Motor neuron (in vitro differentiated cells): ENCODE data around the gene DHRS3. TPM values are rescaled to one million over a fixed set of nuclear protein-coding genes. Genes with fewer than 3 reads are reported as not detected.
"Not testable (repeated sequence)": the region's sequence is repeated elsewhere in the genome, so short reads cannot be mapped to it uniquely, and the experiment has no call there.

ENCODE experiments used
- ATAC-seq, 8 experiments: fragments of 200-7000 bp; cut with Tn5 transposase; replicated peaks in 6 of 8; 2 replicates each; pipeline ENCODE4 v1.8.0; 2021; ENCODE audit warnings: mild to moderate bottlenecking in 8 of 8, moderate library complexity in 8 of 8
- H3K27ac ChIP-seq, 2 donors: fragments of 250-450 bp; sonication (Bioruptor Pico); 2 replicates each; pipeline ENCODE4 v1.9.0; 2021; ENCODE audit warnings: antibody characterized with exemption in 2 of 2, mild to moderate bottlenecking in 2 of 2, moderate library complexity in 1 of 2
- H3K4me1 ChIP-seq, 2 donors: fragments of 250-450 bp; sonication (Bioruptor Pico); replicated peaks in 1 of 2; 2 replicates each; pipeline ENCODE4 v1.6.1; 2021; ENCODE audit warnings: antibody characterized with exemption in 2 of 2, mild to moderate bottlenecking in 2 of 2, moderate library complexity in 1 of 2
- H3K4me3 ChIP-seq, 5 donors: fragments of 250-450 bp; sonication (Bioruptor Pico); 2 replicates each; pipeline ENCODE4 v1.9.0; 2021; ENCODE audit warnings: antibody characterized with exemption in 5 of 5, mild to moderate bottlenecking in 5 of 5, moderate library complexity in 4 of 5
- WGBS, 10 experiments: fragments of 450-650 bp; shearing (Covaris generic); methylation state at CpG; one replicate each; pipeline ENCODE4 v1.0.0; 2022; 5-methylcytosine and 5-hydroxymethylcytosine counted together
- in situ Hi-C, 9 experiments: fragments of 400-800 bp; cut with MboI; loops; one replicate each; pipeline ENCODE4 v1.15.0; 2021; ENCODE audit warnings: low sequenced_read_pairs in 9 of 9, low pct_unique_long_range_greater_than_20kb in 2 of 9; ENCODE audit not compliant: unreplicated experiment in 9 of 9
- total RNA-seq, 8 experiments: library from RNA; unstranded; fragments of 300-600 nt; gene quantifications; 2 replicates each; pipeline versions ENCODE4 v1.2.3 to v1.2.4, GENCODE V29; 2022

DHRS3 gene
- total RNA-seq, 8 experiments from 2014 or later = 41.8 to 436 (median 115) TPM

DNA sequence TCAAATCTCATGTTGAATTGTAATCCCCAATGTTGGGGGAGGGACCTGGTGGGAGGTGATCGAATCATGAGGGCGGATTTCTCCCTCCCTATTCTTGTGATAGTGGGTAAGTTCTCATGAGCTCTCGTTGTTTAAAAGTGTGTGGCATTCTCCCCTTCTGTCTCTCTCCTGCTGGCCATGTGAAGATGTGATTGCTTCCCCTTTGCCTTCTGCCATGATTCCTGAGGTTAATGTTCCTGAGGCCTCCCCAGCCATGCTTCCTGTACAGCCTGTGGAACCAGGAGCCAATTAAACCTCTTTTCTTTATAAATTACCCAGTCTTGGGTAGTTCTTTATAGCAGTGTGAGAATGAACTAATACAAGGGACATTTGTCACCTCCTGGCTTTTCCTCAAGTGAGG lies 53.8 kb downstream of the DHRS3 start:
- in situ Hi-C loops, ATAC-seq, H3K4me1 ChIP-seq, H3K27ac ChIP-seq, H3K4me3 ChIP-seq: not testable (repeated sequence)
- WGBS, 10 experiments = 0 to 100% (median 96%) methylated on average over 1 to 3 of the region's 3 CpGs; no CpG with 5 or more reads in 2 of the 10 experiments

DNA sequence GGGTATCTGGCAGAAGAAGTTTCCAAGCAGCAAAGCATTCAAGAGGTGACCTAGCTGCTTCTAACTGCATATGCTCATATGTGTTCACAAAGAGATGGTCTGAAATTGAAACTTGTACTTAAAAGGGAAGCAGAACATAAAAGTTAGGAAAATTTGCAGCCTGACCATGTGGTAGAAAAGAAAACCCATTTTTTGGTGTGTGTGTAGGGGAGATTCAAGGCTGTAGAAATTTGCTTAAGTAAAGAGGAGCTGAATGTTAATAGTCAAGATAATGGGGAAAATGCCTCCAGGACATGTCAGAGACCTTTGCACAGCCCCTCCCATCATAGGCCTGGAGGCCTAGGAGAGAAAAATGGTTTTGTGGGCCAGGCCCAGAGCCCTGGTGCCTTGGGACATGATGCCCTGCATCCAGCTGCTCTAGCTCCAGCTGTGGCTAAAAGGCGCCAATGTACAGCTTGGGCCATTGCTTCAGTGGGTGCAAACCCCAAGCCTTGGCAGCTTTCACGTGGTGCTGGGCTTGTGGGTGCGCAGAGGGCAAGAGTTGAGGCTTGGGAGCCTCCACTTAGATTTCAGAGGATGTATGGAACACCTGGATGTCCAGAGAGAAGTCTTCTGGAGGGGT lies 54.9 kb downstream of the DHRS3 start:
- no peak overlapping the region for H3K27ac ChIP-seq
- no peak overlapping the region for H3K4me3 ChIP-seq
- WGBS, 10 experiments = 0 to 100% (median 69%) methylated on average over 1 to 3 of the region's 3 CpGs; no CpG with 5 or more reads in 2 of the 10 experiments
- H3K4me1 ChIP-seq = no peaks in the 10 kb centered on the region
- no peak for ATAC-seq
- in situ Hi-C loops = no loop called here

DNA sequence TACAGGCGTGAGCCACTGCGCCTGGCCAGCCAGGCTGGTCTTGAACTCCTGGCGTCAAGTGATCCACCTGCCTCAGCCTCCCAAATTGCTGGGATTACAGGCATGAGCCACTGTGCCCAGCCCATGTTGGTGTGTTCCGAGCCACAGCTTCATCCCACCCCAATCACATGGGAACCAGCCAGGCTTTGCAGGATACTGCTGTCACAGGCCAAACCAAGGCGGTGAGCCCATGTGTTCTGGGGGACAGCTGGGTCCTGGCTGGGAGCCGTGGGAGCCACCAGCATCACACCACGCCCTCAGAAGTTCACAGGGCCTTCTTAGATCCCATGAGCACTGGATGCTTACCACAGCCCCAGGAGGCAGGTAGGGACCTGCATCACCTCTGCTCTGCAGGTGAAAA lies 56.9 kb downstream of the DHRS3 start:
- H3K27ac ChIP-seq = no peak overlapping the region
- ATAC-seq = no peak
- 79 to 100% (median 92%) methylated on average over 2 to 5 of the region's 7 CpGs; no CpG with 5 or more reads in 5 of the 10 experiments for WGBS, 10 experiments
- in situ Hi-C loops = no loop called here
- no peak overlapping the region for H3K4me3 ChIP-seq
- peaks cover 0 to 4% of the 10 kb centered on the region in 2 donors for H3K4me1 ChIP-seq

DNA sequence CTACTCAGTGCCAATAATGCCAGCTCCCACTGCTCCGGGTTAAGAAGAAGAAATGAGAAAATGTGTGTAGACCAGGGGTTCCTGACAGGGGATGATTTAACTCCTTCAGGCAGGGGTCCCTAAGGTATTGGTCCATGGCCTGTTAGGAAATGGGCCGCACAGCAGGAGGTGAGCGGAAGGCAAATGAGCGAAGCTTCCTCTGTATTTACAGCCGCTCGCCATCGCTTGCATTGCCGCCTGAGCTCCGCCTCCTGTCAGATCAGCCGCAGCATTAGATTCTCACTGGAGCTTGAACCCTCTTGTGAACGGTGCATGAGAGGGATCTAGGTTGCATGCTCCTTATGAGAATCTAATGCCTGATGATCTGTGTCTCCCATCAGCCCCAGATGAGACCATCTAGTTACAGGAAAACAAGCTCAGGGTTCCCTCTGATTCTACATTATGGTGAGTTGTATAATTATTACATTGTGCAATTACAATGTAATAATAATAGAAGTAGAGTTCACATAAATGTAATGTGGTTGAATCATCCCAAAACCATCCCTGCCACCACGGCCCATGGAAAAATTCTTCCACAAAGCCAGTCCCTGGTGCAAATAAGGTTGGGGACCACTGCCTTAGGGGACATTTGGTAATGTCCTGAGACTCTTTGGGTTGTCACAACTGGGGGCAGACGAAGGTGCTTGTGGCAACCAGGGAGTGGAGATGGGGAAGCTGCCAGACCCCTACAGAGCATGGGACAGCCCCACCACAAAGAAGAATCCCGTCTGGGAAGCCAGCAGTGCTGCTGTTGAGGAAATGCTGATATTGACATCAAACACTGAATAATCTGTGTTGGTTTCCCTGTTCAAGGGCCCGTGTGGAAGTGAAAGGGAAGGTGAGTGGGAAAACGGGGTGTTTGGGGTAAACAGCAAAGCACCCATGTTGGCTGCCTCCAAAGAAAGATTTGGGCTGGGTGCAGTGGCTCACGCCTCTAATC lies 60.8 kb downstream of the DHRS3 start:
- 60 to 95% (median 89%) methylated on average over 1 to 17 of the region's 17 CpGs; no CpG with 5 or more reads in 2 of the 10 experiments for WGBS, 10 experiments
- Histone ChIP-seq H3K27ac (no peak overlapping the region), H3K4me1 (peaks cover 11 to 18% of the 10 kb centered on the region in 2 donors), H3K4me3 (no peak overlapping the region)
- in situ Hi-C loops = no loop called here
- no peak for ATAC-seq

DNA sequence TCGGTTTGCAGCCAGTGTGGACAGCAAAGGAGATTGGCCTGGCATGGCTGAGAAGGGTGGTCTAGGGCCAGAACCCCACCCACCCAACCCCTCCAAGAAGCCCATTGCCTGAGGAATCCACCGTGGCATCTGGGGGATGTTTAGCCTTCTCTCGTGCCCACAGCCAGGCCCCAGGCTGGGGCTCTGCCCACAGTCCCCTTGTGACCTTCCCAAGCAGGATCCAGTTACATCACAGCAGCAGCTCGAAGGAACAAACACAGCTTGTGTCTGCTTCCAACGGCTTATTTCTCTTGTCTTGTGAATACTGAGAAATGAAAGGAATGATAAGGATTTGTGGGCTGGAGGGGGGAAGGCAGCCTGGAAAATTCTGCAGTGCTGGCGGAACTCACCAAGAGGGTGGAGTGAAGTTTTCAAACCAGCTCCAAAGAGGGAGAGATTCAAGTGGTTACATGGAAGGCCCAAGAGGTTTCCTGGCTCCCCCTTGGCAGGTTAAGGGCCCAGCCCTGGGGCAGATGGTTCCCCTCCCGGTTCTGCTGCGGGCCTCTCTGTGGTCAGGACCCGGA lies 61.6 kb downstream of the DHRS3 start:
- peak overlapping the region in 1 of 2 donors; percentile 14 for H3K27ac ChIP-seq
- in situ Hi-C loops = no loop called here
- WGBS, 10 experiments = 0 to 67% (median 51%) methylated on average over 1 to 7 of the region's 9 CpGs; no CpG with 5 or more reads in 3 of the 10 experiments
- H3K4me1 ChIP-seq = peaks cover 15 to 25% of the 10 kb centered on the region in 2 donors
- ATAC-seq = peak in 7 of 8 experiments; percentile 14 to 86 (median 74)
- no peak overlapping the region for H3K4me3 ChIP-seq

DNA sequence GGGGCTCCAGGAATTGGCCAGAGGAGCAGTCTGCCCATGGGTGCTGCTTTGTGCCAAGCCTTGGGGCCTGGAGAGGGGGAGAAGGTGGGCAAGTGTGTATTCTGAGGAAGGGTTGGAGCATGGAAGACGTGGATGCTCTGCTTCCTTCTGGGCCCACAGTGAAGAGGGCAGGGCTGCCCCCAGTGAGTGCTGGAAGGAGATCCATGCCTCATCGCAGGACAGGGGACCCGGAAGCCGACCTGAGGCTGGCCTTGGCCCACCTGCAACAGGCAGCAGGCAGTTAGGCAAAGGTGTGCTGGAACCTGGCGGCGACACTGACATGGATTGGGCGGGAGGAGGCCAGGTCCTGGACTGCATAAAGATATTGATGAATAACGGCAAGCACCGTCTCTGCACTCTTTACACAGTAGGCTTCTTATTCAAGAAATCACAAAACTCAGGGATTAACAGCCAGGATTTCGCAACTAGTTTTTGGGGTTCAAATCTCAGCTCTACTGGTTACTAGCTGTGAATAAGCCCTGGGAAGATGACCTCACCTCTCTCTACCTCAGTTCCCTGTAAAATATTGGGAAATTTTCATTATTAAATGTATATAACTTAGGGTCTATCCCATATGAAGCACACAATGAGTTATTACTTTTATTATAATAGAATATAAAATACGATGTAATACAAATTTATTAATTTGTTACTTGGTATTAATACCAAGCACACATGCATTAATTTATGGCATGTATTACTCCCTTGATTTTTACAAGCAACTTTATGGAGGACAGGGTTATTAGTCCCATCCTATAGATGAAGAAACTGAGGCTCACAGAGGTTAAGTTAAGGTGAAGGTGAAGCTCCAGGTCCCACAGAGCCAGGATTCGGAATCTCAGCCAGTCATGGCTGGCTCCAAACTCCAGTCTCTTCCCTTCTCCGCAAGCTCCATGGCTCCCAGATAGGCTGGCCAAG lies 62.3 kb downstream of the DHRS3 start:
- Histone ChIP-seq H3K27ac (no peak overlapping the region), H3K4me1 (peaks cover 15 to 25% of the 10 kb centered on the region in 2 donors), H3K4me3 (no peak overlapping the region)
- in situ Hi-C loops = no loop called here
- no peak for ATAC-seq
- WGBS, 10 experiments = 23 to 100% (median 84%) methylated on average over 1 to 13 of the region's 13 CpGs; no CpG with 5 or more reads in 2 of the 10 experiments

DNA sequence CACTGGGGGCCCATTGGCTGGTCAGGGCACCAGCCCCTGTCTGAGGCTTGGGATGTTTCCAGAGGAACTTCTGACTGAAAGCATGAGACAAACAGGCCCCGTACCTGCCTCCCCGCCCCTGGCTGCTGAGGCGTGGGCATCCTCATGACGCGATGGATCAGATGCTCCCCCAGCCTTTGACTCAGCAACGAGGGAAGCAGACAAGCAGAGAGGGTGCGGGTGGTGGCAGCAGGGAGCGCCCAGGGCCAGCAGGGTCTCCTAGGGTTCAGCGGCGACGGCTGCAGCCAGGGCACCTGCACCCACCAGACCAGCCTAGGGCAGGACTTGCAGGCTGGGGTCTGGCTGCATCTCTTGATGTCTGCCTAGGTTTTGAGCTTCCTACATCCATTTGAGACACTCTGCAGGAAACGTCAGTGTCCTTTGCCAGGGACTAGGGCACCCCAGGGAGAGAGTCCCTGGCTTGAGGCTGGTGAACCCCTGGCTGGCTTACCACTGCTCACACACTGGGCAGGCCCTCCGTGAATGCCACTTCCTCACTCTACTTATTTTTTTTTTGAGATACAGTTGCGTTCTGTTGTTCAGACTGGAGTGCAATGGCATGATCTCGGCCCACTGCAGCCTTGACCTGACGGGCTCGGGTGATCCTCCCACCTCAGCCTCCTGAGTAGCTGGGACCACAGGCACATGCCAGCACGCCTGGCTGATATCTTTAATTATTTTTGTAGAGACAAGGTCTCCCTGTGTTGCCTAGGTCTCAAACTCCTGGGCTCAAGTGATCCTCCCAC lies 63.3 kb downstream of the DHRS3 start:
- peaks cover 20 to 31% of the 10 kb centered on the region in 2 donors for H3K4me1 ChIP-seq
- H3K27ac ChIP-seq = no peak overlapping the region
- ATAC-seq = no peak
- H3K4me3 ChIP-seq = no peak overlapping the region
- WGBS, 10 experiments = 0 to 100% (median 96%) methylated on average over 3 to 16 of the region's 18 CpGs; no CpG with 5 or more reads in 4 of the 10 experiments
- in situ Hi-C loops = no loop called here

DNA sequence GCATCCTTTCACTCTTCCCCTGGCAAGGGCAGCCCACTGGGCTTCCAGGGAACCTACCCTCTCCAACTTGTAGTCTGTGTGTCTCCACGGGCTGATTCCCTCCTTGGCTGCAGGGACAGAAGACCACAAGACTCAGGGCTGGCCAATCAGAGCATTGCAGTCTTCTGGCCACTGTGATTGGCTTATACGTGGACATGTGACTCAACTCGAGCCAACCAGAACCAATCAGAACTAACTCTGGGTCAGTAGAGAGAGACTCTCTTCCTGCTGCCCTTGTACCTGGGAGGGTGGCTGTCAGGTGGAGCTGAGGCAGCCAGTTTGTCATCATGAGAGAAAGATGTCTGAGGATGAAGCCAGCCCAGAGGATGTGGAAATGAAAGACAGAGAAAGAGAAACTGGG lies 64.0 kb downstream of the DHRS3 start:
- in situ Hi-C loops = no loop called here

DNA sequence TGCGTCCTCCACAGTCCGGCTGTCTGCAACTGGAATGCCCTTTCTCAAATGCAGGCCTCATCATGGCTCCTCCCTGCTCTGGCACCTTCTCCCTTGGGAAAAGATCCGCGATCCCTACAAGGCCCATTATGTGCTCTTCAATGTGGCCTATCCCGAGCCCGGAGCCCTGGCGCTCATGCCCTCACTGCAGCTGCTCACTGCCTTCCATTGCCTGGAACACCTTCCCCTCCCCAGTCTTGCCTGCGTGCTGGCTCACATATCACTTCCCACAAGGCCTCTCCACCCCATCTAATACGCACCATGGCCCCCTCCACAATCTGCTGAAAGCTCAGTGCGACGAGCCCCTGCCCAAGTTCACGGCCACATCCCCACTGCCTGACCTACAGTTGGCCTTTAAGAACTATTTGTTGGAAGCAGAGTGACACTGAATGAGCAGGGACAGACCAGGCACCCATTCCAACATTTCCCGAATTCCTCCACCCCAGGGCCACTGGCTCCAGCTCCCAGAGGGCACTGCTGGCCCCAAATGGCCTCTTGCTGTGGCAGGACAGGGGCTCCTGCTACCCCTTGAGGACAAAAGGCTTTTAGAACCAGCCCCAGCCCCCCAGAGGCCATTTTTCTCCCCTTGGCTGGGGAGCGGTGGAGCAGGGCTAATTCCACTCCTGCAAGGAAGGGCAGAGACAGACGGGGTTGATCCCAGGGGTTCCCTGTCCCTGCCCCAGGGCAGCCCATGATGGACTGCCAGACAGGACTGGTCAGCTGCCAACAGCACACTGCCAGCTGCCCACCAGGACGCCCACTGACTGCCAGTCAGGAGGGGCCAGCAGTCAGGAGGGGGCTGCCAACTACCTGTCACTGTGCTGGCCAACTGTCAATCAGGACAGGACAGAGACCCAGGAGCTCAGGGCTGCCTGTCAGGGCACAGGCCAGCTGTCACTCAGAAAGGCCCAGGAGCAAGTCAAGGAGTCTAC lies 64.8 kb downstream of the DHRS3 start:
- in situ Hi-C loops = no loop called here
- Histone ChIP-seq H3K4me1 (peaks cover 35 to 43% of the 10 kb centered on the region in 2 donors), H3K27ac (peak overlapping the region; percentile 55 to 85)

More for the DNA sequence above, 64.0 kb downstream of the DHRS3 start:
- no peak for ATAC-seq
- Histone ChIP-seq H3K27ac (no peak overlapping the region), H3K4me3 (no peak overlapping the region), H3K4me1 (peaks cover 28 to 39% of the 10 kb centered on the region in 2 donors)
- 29 to 92% (median 74%) methylated on average over 1 to 3 of the region's 3 CpGs; no CpG with 5 or more reads in 3 of the 10 experiments for WGBS, 10 experiments

DNA sequence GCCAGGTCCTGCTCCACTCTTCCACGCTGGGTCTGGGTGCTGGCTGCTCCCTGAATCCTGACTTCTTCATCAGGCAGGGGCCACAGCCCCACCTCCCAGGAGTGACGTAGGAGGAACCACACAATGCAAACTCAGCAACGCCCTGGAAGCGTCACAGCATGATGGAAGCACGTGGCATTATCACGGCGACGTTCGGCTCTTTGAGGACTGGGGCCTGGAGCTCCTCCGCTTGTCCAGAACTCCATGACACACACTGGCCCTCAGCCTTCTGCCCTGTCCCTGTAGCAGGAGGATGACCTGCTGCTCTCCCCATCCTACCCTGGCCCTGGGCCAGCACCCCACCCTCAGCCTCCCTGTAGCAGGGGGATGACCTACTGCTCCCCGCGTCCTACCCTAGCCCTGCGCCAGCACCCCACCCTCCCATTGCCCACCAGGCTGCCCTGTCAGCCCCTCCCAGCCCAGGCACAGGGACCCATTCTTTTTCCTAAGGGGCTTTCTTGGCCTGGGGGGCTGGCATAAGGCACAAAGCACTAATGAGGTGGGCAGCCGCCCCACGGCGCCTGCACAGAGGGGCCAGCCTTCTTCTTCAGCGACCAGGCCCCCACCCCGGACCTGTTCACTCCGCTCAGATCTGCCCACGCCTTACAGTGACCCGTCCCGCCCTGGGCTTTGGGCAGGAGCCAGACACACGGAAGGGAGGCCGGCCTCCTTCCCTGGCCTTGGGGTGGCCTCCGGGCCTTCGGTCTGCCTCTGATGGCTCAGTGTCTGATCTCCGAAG lies 65.7 kb downstream of the DHRS3 start:
- in situ Hi-C loops = no loop called here
- ATAC-seq = no peak
- 57 to 100% (median 71%) methylated on average over 1 to 4 of the region's 27 CpGs; no CpG with 5 or more reads in 6 of the 10 experiments for WGBS, 10 experiments
- Histone ChIP-seq H3K27ac (peak overlapping the region; percentile 55 to 85), H3K4me1 (peaks cover 41 to 43% of the 10 kb centered on the region in 2 donors), H3K4me3 (no peak overlapping the region)

More for the DNA sequence above, 64.8 kb downstream of the DHRS3 start:
- H3K4me3 ChIP-seq = no peak overlapping the region
- whole genome bisulfite sequencing, 10 experiments = 41 to 100% (median 61%) methylated on average over 1 to 13 of the region's 16 CpGs; no CpG with 5 or more reads in 2 of the 10 experiments
- ATAC-seq = peak in 5 of 8 experiments; percentile 25 to 60 (median 47)
